Measurements from ENCODE around the gene CREB3. TPM values are rescaled to one million over a fixed set of nuclear protein-coding genes. Genes with fewer than 3 reads are reported as not detected.

CREB3 gene
- total and polyA plus RNA-seq, 9 of the 15 experiments (the other 6 are each of a cell fraction or from before 2014, with no cell fraction given) = 5.7 to 18.3 (median 14.9) TPM

- POLR2A ChIA-PET = interaction anchor here (1.2 to 1.3 kb wide), 3 partner anchors 15 to 120 kb away, joined by 3 to 5 read pairs (median 3); partner anchors contain the start of gene TLN1
- no peak for DNase-seq (ENCODE audit: extremely low read depth in 1 of 4, low spot score in 3 of 4)
- intact Hi-C loops (cut with micrococcal nuclease) (no loop called here), in situ Hi-C loops (cut with MboI) (no loop called here)
- peak; percentile 35; the same call in 1 of the 3 replicates for ATAC-seq
- CTCF ChIA-PET (ENCODE audit: low intra/inter-chr PET ratio) = no interaction called here
- no TSS peak for BruUV-seq (replicated peaks)
- Histone ChIP-seq H2AFZ (ENCODE audit: low read depth, low read length) (no peak overlapping the region), H3K9ac (ENCODE audit: insufficient read depth in 1 of 2, low read depth in 2 of 2, low read length in 2 of 2) (peak overlapping the region in 1 of 2 experiments; percentile 35; a peak in 1 of 4 replicates), H4K20me1 (replicated peaks; ENCODE audit: control insufficient read depth, insufficient read depth, low read length) (no peaks in the 10 kb centered on the region), H3K4me2 (ENCODE audit: insufficient read depth, low read length) (no peak overlapping the region), H3K27me3 (ENCODE audit: control insufficient read depth in 2 of 2, insufficient read depth in 2 of 2, low read length in 2 of 2) (no peaks in the 10 kb centered on the region), H3K4me1 (replicated peaks in 1 of 2; ENCODE audit: control insufficient read depth in 2 of 2, insufficient read depth in 2 of 2, low read length in 2 of 2) (no peaks in the 10 kb centered on the region), H3K27ac (ENCODE audit: extremely low read depth, low read depth, low read length) (no peak overlapping the region), H3K79me2 (ENCODE audit: control insufficient read depth, insufficient read depth, low read length) (no peaks in the 10 kb centered on the region), H3K36me3 (ENCODE audit: control insufficient read depth, insufficient read depth, low read length) (peaks cover 96% of the 10 kb centered on the region; the same call in 2 of the 3 replicates), H3K9me3 (replicated peaks; ENCODE audit: control insufficient read depth, insufficient read depth, low read depth, low read length) (no peaks in the 10 kb centered on the region), H3K9me1 (ENCODE audit: control insufficient read depth, insufficient read depth, low read length) (no peaks in the 10 kb centered on the region), H3K4me3 (no peak overlapping the region)
- WGBS (ENCODE audit: insufficient coverage, low coverage, missing lambda C conversion rate) = 100% methylated on average over 4 of the region's 4 CpGs
- FAIRE-seq = no peak
- TF ChIP-seq SMAD2 (IDR thresholded peaks at IDR 0.05; ENCODE audit: low read depth, low read length) (no peak), PRDM10 (IDR thresholded peaks at IDR 0.05; ENCODE audit: partially characterized antibody) (no peak), ETS2 (tag; IDR thresholded peaks at IDR 0.05; ENCODE audit: borderline replicate concordance, poor library complexity, severe bottlenecking) (no peak), ZBTB11 (CRISPR knock-in tag; IDR thresholded peaks at IDR 0.05) (no peak), SUPT5H (IDR thresholded peaks at IDR 0.05) (0 out of 2 replicates have a peak, but pooled peaks have one; percentile 33), POLR2B (IDR thresholded peaks at IDR 0.05; ENCODE audit: low read depth, partially characterized antibody) (peak; percentile 24)
These were observed 16.2 kb upstream of the CREB3 start for GRCh38 chr9:35716230-35716629.
